Stimulated activated CD8-positive, alpha-beta memory T cell treated with anti-CD3 and anti-CD28 coated beads, Interleukin-12 subunit alpha, Interleukin-12 subunit beta, amount 100 ng/mL, for 4 hours (primary cell): ENCODE results near the gene VPS8.

ENCODE experiments used
- DNase-seq: peaks from one replicate; pipeline ENCODE4 v3.0.0-alpha.2; 2020; ENCODE audit warnings: low read depth

VPS8 gene

GRCh38 chr3:185089751-185090150, 277.8 kb downstream of the VPS8 start:
- no peak for DNase-seq

GRCh38 chr3:185090811-185091210, 278.8 kb downstream of the VPS8 start:
- no peak for DNase-seq

DNA sequence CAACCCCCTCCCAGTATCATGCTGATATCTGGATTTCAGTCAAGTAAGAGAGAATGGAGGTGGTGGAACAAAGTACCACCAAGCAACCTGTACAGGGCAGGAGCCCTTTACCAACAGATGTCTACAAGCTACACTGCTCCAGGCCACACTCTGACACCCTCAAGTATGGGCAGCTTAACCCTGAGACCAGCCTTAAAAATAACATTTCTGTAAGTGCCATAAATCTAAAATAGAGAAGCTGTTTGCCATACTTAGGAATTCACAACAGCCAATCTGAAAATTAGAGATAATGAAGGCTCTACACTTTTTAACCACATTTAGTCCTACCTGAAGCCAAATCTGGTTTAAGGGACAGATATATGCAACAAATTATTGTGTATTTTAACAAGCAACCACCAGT, 281.1 kb downstream of the VPS8 start:
- DNase-seq = no peak

- no peak for DNase-seq
Measured at GRCh38 chr3:185094697-185095096, 282.7 kb downstream of the VPS8 start.
